ENCODE data around the gene GEMIN5.
"Not testable (repeated sequence)": the region's sequence is repeated elsewhere in the genome, so short reads cannot be mapped to it uniquely, and the experiment has no call there.

The GEMIN5 gene

GRCh38 chr5:154937718-154938466, at the start of gene GEMIN5:
GEMIN5 (minus strand) TSS chr5:154938211; CDS start chr5:154938133, 78 bp downstream.
- peak; percentile 68 for DNase-seq (ENCODE audit: low read depth)

GRCh38 chr5:154986151-154986550, 48.1 kb upstream of the GEMIN5 start:
- DNase-seq (ENCODE audit: low read depth) = no peak

GRCh38 chr5:154984946-154985516, 47.0 kb upstream of the GEMIN5 start:
- DNase-seq (ENCODE audit: low read depth) = no peak

- DNase-seq (ENCODE audit: low read depth) = not testable (repeated sequence)
These were observed 40.3 kb upstream of the GEMIN5 start for GRCh38 chr5:154978294-154978693.

GRCh38 chr5:154977409-154977808, 39.4 kb upstream of the GEMIN5 start:
- DNase-seq (ENCODE audit: low read depth) = no peak

GRCh38 chr5:154976082-154976481, 38.1 kb upstream of the GEMIN5 start:
- not testable (repeated sequence) for DNase-seq (ENCODE audit: low read depth)

GRCh38 chr5:154972476-154973080, 34.6 kb upstream of the GEMIN5 start:
- no peak for DNase-seq (ENCODE audit: low read depth)

- DNase-seq (ENCODE audit: low read depth) = no peak
These were observed 33.5 kb upstream of the GEMIN5 start for GRCh38 chr5:154971501-154971900.

- no peak for DNase-seq (ENCODE audit: low read depth)
These were observed 32.7 kb upstream of the GEMIN5 start for GRCh38 chr5:154970759-154971158.

- DNase-seq (ENCODE audit: low read depth) = no peak
These were observed 30.9 kb upstream of the GEMIN5 start for GRCh38 chr5:154968953-154969352.

- no peak for DNase-seq (ENCODE audit: low read depth)
These were observed 29.5 kb upstream of the GEMIN5 start for GRCh38 chr5:154967421-154968024.

GRCh38 chr5:154966874-154967273, 28.9 kb upstream of the GEMIN5 start:
- no peak for DNase-seq (ENCODE audit: low read depth)

- no peak for DNase-seq (ENCODE audit: low read depth)
These were observed 28.2 kb upstream of the GEMIN5 start for GRCh38 chr5:154966081-154966841.

- no peak for DNase-seq (ENCODE audit: low read depth)
These were observed 24.5 kb upstream of the GEMIN5 start for GRCh38 chr5:154962494-154962893.

- DNase-seq (ENCODE audit: low read depth) = no peak
These were observed 18.7 kb upstream of the GEMIN5 start for GRCh38 chr5:154956712-154957111.

GRCh38 chr5:154949781-154950180, 11.8 kb upstream of the GEMIN5 start:
- no peak for DNase-seq (ENCODE audit: low read depth)

- no peak for DNase-seq (ENCODE audit: low read depth)
These were observed 10.3 kb upstream of the GEMIN5 start for GRCh38 chr5:154948313-154948712.

GRCh38 chr5:154947778-154948177, 9.8 kb upstream of the GEMIN5 start:
- DNase-seq (ENCODE audit: low read depth) = no peak

- DNase-seq (ENCODE audit: low read depth) = no peak
These were observed 7.8 kb upstream of the GEMIN5 start for GRCh38 chr5:154945695-154946301.

- no peak for DNase-seq (ENCODE audit: low read depth)
These were observed 6.7 kb upstream of the GEMIN5 start for GRCh38 chr5:154944716-154945115.

GRCh38 chr5:154943527-154943926, 5.5 kb upstream of the GEMIN5 start:
- no peak for DNase-seq (ENCODE audit: low read depth)
